Coronary artery (tissue), 2 donors: ENCODE results near the gene MPI.
"Not testable (repeated sequence)": the region's sequence is repeated elsewhere in the genome, so short reads cannot be mapped to it uniquely, and the experiment has no call there.

Source experiments
- DNase-seq: peaks from one replicate; pipeline ENCODE4 v3.0.0-alpha.2; 2017; ENCODE audit warnings: low spot score
- H3K27ac ChIP-seq, 2 donors: fragments of 200-600 bp; sonication (generic); one replicate each; pipeline ENCODE4 v1.5.1; 2016 to 2019
- H3K4me3 ChIP-seq: fragments of 200-600 bp; sonication (generic); 2 replicates; pipeline ENCODE4 v1.5.1; 2016; ENCODE audit warnings: mild to moderate bottlenecking, moderate library complexity
- CTCF ChIP-seq: fragments of 200-600 bp; sonication (generic); IDR thresholded peaks from one replicate; pipeline ENCODE4 v1.5.1; 2019; ENCODE audit warnings: antibody characterized with exemption

The MPI gene

DNA sequence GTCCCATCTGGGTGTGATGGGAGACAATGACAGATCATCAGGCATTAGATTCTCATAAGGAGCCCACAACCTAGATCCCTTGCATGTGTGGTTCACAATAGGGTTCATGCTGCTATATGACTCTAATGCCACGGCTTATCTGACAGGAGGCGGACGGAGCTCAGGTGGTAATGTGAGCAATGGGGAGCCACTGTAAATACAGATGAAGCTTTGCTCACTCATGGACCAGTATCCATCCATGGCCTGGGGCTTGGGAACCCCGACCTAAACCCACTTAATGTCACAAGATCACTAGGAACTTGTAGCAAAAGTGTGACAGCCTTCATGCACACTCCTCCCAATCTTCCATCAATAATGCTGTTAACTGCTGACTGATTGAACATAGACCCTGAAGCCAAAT lies 18.8 kb downstream of the MPI start:
- Histone ChIP-seq H3K4me3 (no peak overlapping the region), H3K27ac (no peak overlapping the region)
- TF ChIP-seq CTCF, result no peak
- DNase-seq, result no peak

DNA sequence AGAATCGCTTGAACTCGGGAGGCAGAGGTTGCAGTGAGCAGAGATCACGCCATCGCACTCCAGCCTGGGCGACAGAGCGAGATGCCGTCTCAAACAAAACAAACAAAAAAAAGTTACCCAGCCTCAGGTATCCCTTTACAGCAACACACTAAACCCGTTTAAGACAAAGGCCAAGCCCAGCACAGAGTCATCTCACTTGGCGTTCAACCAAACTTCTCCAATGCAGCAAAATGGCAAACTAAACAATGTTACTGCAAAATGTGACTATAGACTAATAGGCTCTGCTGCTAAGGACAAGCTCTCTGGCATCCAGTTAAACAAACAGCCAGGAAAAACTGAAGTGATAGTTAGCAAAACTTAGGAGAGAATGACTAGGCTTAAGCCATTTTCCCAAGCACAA lies 23.2 kb downstream of the MPI start:
- DNase-seq, result no peak
- Histone ChIP-seq H3K4me3 (no peak overlapping the region), H3K27ac (no peak overlapping the region)
- no peak for TF ChIP-seq CTCF

DNA sequence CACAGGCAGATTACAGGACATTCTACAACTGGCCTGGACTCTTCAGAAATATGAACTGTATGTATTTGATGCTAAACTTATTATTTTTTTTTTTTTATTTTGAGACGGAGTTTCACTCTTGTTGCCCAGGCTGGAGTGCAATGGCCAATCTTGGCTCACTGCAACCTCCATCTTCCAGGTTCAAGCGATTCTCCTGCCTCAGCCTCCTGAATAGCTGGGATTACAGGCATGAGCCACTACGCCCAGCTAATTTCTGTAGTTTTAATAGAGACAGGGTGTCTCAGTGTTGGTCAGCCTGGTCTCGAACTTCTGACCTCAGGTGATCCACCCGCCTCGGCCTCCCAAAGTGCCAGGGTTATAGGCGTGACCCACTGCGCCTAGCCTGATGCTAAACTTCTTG lies 24.0 kb downstream of the MPI start:
- not testable (repeated sequence) for H3K27ac ChIP-seq, DNase-seq, H3K4me3 ChIP-seq

DNA sequence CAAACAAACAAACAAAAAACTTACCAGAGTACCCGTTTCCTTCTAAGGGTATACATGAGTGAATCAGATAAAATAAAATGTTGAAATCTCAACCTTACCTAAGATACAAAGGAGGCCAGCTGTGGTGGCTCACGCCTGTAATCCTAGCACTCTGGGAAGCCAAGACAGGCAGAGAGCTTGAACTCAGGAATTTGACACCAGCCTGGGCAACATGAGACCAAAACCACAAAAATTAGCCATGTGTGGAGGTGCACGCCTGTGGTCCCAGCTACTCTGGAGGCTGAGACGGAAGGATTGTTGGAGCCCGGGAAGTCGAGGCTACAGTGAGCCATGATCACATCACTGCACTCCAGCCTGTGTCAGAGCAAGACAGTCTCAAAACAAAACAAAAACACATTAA lies 27.8 kb downstream of the MPI start:
- DNase-seq, result no peak
- Histone ChIP-seq H3K27ac (no peak overlapping the region), H3K4me3 (no peak overlapping the region)
- no peak for TF ChIP-seq CTCF

GRCh38 chr15:74920456-74920855 lies 30.6 kb downstream of the MPI start:
- H3K4me3 ChIP-seq, result no peak overlapping the region
- TF ChIP-seq CTCF, result no peak
- DNase-seq, result no peak
- H3K27ac ChIP-seq, result no peak overlapping the region

- no peak overlapping the region for H3K27ac ChIP-seq
- H3K4me3 ChIP-seq, result no peak overlapping the region
- TF ChIP-seq CTCF, result no peak
- DNase-seq, result no peak
These were observed 34.7 kb downstream of the MPI start for GRCh38 chr15:74924525-74924924.

DNA sequence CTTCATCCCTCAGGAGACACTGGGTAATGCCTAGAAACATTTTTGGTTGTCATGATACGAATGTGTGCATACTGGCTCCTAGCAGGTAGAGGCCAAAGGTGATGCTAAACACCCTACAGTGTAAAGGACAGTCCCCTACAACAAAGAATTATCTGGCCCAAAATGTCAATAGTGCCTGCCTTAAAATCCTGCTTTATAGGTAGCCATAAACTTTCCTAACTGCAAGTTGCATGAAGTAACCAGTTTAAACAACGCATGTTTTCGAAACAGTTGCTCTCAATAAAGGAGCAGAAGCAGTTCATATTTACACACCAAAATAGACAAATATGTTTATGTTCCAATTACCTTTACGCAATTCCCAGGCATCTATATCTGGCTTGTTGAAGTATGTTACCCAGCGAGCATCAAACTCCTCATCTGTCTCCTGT lies 38.9 kb downstream of the MPI start:
- Histone ChIP-seq H3K27ac (no peak overlapping the region), H3K4me3 (no peak overlapping the region)
- no peak for TF ChIP-seq CTCF
- no peak for DNase-seq

- no peak overlapping the region for H3K4me3 ChIP-seq
- no peak for TF ChIP-seq CTCF
These were observed 43.7 kb downstream of the MPI start for GRCh38 chr15:74933573-74933972.

GRCh38 chr15:74935193-74935592 lies 45.4 kb downstream of the MPI start:
- DNase-seq, H3K4me3 ChIP-seq, H3K27ac ChIP-seq: not testable (repeated sequence)

More at GRCh38 chr15:74933573-74933972, 43.7 kb downstream of the MPI start:
- no peak for DNase-seq
- H3K27ac ChIP-seq, result no peak overlapping the region
